CD4-positive, alpha-beta T cell treated with Interleukin-4 for 4 hours (primary cell): ENCODE measurements around the gene LCMT1.

Experiments used
- DNase-seq: peaks from one replicate; pipeline ENCODE4 v3.0.0-alpha.2; 2020

The LCMT1 gene

GRCh38 chr16:25212636-25213035 lies 101.1 kb downstream of the LCMT1 start:
- no peak for DNase-seq

GRCh38 chr16:25213709-25214397 lies 102.3 kb downstream of the LCMT1 start:
- DNase-seq: no peak

DNA sequence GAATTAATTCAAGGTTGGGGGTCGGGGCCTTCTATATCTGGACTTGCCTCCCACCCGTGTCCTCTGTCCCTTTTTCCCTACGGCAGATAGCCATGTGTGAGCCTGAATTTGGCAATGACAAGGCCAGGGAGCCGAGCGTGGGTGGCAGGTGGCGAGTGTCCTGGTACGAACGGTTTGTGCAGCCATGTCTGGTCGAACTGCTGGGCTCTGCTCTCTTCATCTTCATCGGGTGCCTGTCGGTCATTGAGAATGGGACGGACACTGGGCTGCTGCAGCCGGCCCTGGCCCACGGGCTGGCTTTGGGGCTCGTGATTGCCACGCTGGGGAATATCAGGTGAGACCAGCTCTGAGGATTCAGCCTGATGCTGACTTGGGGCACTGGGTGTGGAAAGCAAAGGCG lies 105.6 kb downstream of the LCMT1 start:
- DNase-seq: no peak

DNA sequence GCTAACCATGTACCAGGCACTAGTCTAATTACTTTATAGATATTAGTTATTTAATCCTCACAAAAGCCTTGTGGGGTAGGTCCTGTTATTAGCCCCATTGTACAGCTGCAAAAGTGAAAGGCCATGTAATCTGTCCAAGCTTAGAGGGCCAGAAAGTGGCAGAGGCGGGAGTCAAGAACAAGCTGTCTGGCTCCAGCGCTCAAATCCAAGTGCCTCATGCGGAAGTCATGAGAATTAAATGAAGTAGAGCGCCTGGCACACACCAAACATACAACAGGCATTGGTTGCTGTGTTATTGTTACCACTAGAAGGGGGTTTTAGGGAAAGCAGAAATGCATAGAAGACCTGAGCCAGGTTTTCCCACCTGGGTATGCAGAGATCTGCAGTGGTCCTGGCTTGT lies 106.4 kb downstream of the LCMT1 start:
- no peak for DNase-seq

DNA sequence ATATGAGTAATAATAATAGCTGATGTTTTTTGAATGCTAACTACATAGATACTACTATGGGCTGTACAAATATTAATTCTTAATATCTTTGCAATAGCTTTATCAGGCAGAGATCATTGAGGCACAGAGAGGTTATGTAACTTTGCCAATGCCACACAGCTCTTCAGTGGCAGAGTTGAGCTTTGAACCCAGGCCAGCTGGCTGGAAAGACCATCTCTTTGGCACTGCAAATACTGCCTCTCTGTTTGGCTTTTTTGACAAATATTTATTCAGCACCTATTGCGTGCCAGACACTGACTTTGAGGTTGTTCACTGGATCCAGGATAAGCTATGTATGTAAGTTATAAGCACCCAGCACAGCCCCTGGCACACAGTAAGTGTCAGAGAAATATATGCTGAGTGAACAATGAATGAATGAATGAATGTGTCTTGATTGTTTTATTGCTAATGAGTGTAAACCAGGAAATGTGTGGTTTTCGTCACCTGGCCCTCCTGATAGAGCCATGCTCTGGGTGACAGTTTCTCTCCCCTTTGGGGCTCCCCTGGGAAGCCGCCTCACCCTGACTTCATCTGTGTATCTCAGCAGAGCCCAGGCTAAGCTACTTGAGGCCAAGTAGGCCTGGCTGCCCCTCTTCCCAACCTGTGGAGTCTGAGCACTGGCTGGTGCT lies 107.7 kb downstream of the LCMT1 start:
- no peak for DNase-seq

DNA sequence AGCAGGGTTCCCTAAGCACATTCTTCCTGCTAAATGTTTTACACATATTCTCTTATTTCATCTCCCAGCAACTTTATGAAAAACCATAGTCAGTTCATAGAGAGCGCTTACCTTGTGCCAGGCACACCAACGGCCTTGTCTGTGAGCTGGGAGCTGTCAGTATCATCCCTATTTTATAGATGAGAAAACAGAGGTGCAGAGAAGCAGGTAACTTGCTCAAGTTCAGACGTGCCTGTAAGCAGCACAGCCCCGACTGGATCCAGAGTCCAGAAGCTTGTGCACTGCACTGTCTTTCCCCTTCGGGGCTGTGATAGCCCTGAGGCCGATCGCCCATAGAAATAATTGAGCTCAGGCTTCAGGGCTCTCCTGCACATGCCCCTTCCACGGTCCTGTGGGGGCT lies 111.4 kb downstream of the LCMT1 start:
- DNase-seq: no peak

- no peak for DNase-seq
These were observed 112.4 kb downstream of the LCMT1 start for GRCh38 chr16:25223964-25224363.

DNA sequence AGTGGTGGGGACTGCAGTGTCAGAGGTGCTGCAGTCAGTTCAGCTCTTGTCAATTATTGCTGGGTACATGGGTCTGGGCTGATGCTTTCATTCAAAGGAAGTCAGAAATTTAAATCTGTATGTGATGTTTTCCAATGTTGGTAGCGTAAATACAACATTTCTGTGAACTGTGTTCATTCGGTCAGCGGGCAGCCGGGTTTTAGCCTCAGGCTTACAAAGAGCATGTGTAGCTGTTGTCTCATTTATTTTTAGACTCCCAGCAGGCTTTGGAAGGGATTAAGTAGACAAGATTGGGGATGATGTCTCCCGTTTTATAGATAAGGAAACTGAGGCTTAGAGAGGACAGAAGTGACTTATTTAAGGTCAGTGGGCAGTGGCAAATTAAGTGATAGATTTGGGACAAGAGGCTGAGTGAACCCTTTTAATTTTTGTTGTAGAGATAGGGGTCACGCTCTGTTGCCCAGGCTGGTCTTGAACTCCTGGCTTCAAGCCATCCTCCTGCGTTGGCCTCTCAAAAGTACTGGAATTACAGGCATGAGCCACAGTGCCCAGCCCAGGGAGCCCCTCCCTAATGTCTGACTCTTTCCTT lies 113.3 kb downstream of the LCMT1 start:
- DNase-seq: no peak
